ENCODE data around the gene CASQ2.

CASQ2 gene

DNA sequence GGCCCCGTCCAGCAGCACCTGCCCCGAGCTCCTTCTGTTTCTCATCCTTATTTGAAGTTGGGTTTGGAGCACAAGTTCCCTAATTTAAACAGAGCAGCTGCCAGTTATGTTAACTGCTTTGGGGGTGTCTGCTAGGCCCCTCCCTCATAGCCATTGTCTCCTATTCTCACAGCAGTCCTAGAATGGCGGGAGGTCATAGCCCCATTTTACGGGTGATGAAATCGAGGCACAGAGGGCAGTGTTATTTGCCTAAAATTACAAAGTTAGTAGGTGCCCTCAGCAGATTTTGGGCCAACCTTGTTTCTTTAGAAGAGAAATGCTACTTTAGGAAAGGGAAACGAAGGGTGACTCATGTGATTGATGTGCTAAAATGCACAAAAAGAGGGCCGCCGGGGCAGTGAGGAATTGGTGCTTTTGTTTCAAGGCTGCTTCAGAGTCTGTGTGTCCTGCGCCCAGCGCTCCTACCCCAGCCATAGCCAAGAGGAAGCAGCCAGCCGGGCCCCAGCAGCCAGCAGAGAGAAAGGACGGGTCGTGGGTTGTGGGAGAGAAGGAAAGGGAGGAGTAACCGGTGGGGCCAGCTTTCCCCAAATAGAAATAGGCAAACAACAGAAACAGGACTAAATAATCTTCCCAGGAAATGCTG is 113.7 kb downstream of the CASQ2 start:
- no peak overlapping the region for H3K27ac ChIP-seq
- no peak for TF ChIP-seq ZFX (IDR thresholded peaks at IDR 0.05; ENCODE audit: borderline replicate concordance)
- TF ChIP-seq, protein P1, sequence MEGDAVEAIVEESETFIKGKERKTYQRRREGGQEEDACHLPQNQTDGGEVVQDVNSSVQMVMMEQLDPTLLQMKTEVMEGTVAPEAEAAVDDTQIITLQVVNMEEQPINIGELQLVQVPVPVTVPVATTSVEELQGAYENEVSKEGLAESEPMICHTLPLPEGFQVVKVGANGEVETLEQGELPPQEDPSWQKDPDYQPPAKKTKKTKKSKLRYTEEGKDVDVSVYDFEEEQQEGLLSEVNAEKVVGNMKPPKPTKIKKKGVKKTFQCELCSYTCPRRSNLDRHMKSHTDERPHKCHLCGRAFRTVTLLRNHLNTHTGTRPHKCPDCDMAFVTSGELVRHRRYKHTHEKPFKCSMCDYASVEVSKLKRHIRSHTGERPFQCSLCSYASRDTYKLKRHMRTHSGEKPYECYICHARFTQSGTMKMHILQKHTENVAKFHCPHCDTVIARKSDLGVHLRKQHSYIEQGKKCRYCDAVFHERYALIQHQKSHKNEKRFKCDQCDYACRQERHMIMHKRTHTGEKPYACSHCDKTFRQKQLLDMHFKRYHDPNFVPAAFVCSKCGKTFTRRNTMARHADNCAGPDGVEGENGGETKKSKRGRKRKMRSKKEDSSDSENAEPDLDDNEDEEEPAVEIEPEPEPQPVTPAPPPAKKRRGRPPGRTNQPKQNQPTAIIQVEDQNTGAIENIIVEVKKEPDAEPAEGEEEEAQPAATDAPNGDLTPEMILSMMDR (IDR thresholded peaks at IDR 0.05): no peak

DNA sequence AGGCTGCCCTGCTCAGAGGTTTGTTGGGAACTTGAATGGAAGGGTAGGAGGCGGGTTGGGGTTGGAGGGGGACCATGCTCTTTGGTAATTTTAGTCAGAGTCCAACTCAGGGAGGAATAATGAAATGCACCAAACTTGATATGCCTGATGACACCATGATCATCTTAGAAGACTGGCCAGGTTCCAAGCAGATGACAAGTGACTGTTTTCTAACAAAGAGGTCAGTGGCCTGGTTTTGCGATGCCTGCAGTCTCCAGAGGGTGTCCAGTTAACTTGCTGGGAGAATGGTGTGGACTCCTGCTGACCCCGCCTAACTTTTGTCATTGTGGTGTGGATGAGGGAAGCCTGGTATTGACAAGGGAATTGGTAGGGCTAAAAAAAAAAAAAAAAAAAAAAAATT is 114.4 kb downstream of the CASQ2 start:
- TF ChIP-seq, protein P1 (IDR thresholded peaks at IDR 0.05): no peak
- no peak for TF ChIP-seq ZFX (IDR thresholded peaks at IDR 0.05; ENCODE audit: borderline replicate concordance)
- no peak overlapping the region for H3K27ac ChIP-seq

DNA sequence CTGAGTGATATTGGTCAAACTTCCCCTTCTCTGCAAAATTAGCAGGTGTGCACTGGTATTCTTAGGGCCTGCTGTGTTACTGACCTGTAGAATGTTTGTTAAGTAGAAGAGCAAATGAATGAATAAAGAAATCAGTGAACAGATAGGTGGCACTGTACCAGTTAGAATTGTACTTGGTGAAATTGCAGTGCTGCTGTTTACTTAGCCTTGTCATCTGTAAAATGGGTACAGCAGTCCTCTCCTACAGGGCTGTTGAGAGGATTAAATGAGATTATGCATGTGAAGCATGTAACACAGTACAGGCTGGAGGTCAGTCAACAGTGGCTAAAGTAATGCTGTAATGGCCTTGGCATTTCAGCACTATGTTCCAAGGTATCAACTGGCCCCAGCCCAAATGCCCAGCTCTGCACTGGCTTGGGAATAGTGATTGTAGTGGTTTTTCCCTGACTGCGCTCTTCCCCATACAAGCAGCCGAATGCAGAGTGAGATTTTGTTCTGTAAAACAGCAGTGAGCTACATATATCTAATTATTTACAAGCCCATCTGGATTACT is 116.2 kb downstream of the CASQ2 start:
- H3K27ac ChIP-seq: no peak overlapping the region
- no peak for TF ChIP-seq ZFX (IDR thresholded peaks at IDR 0.05; ENCODE audit: borderline replicate concordance)
- TF ChIP-seq, protein P1 (IDR thresholded peaks at IDR 0.05): no peak

DNA sequence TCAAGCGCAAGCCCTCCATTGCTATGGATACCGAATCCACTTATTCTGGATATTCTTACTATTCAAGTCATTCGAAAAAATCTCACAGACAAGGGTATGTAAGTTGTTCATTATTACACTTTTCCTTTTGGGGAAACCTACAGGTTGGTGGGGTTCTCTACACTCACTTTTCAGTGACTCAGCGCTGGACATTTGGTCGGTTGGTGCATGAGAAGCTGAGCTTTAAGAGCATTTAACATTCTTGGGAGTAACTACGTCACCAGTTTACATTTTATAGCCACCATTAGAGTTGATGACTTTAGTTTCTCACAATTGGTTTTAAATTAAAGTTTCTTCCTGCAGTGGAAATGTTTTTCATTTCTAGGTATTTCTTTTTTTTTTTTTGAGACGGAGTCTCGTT is 117.1 kb downstream of the CASQ2 start:
- H3K27ac ChIP-seq: no peak overlapping the region
- no peak for TF ChIP-seq ZFX (IDR thresholded peaks at IDR 0.05; ENCODE audit: borderline replicate concordance)
- TF ChIP-seq, protein P1 (IDR thresholded peaks at IDR 0.05): no peak

DNA sequence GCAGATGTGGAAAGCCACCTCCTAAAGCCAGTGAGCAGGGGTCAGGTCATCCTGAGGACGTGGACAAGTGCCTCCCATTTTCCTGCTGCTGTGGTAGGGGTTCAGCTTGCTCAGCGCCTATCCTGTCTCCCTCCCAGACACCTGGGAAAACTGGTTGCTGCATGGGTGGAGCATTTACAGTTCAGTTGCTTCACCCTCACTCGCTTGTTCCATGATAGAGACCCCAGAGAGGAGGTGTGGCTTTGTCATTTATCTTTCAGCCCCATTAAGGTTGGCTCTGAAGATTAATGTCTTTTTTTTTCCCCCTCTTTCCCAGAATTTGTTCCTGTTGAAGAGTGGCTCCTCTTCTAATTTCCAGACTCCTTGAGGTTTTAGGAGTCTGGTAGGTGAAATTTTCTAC is 117.6 kb downstream of the CASQ2 start:
- TF ChIP-seq ZFX (IDR thresholded peaks at IDR 0.05; ENCODE audit: borderline replicate concordance): no peak
- TF ChIP-seq, protein P1 (IDR thresholded peaks at IDR 0.05): no peak
- H3K27ac ChIP-seq: no peak overlapping the region
